GM12891 (cell line): ENCODE results near the gene LYPD6B.

ENCODE experiments used
- PAX5 ChIP-seq: IDR thresholded peaks from 2 replicates; pipeline ENCODE4 v1.6.1; 2011; ENCODE audit warnings: low read length, moderate library complexity, mild to moderate bottlenecking; ENCODE audit not compliant: insufficient read depth, severe bottlenecking
- POLR2A ChIP-seq: IDR thresholded peaks from 2 replicates; pipeline ENCODE4 v1.6.1; 2011; ENCODE audit warnings: low read depth, low read length, control low read depth
- POLR2AphosphoS5 ChIP-seq: IDR thresholded peaks from 2 replicates; pipeline ENCODE4 v1.6.1; 2011; ENCODE audit warnings: low read depth, low read length, control low read depth

DNA sequence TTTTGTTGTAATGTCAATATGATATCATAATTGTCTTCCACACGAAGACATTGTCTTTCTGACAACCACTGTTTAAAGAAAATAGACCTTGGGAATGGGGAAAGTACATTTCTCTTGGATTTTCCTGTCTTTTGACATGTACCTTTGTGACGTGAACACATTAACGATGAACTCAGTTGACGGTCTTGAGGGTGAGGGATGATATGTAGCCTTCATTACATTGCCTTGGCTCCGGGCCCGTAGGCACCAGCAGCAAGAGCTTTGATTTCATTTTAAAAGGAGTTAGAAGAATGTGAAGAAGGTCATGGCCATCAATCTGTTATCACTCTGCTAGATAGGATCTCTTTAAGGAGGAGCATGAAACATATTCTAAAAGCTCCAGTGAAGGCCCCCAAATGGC is 80.9 kb downstream of the LYPD6B start:
- TF ChIP-seq POLR2A, result no peak
- TF ChIP-seq POLR2AphosphoS5, result no peak
- TF ChIP-seq PAX5, result no peak
